Limb (tissue), 2 donors: Measurements from ENCODE around the gene KCND1.
"Not testable (repeated sequence)": the region's sequence is repeated elsewhere in the genome, so short reads cannot be mapped to it uniquely, and the experiment has no call there.

Experiments used
- DNase-seq, 2 donors: peaks; one replicate each; pipeline ENCODE4 v3.0.0-alpha.2; 2016; ENCODE audit errors: extremely low spot score in 2 of 2

KCND1 gene

GRCh38 chrX:48971249-48972219, at the start of gene KCND1:
TSS of gene KCND1 (minus strand) at chrX:48971844. CDS start at chrX:48970271, 1,573 bp downstream.
- peak in 1 of 2 donors; percentile 43 for DNase-seq

GRCh38 chrX:49019599-49020249, 48.1 kb upstream of the KCND1 start:
- no peak for DNase-seq

GRCh38 chrX:49019050-49019449, 47.4 kb upstream of the KCND1 start:
- no peak for DNase-seq

GRCh38 chrX:49003696-49004095, 32.1 kb upstream of the KCND1 start:
- no peak for DNase-seq

GRCh38 chrX:49002091-49002935, 30.7 kb upstream of the KCND1 start, which contains the start of gene GRIPAP1:
TSS of gene GRIPAP1 (minus strand) at chrX:49002264. CDS start at chrX:49002229, 35 bp downstream.
- peak; percentile 72 to 86 for DNase-seq

GRCh38 chrX:49001521-49002090, 30.0 kb upstream of the KCND1 start:
- no peak for DNase-seq

GRCh38 chrX:49000636-49001035, 29.0 kb upstream of the KCND1 start:
- DNase-seq = no peak

- no peak for DNase-seq
Observed at GRCh38 chrX:48999030-48999429, 27.4 kb upstream of the KCND1 start.

GRCh38 chrX:48998391-48998790, 26.7 kb upstream of the KCND1 start:
- DNase-seq = no peak

- DNase-seq = no peak
Observed at GRCh38 chrX:48997865-48998264, 26.2 kb upstream of the KCND1 start.

GRCh38 chrX:48997455-48997854, 25.8 kb upstream of the KCND1 start:
- no peak for DNase-seq

- no peak for DNase-seq
Observed at GRCh38 chrX:48996969-48997368, 25.3 kb upstream of the KCND1 start.

- no peak for DNase-seq
Observed at GRCh38 chrX:48992341-48992740, 20.7 kb upstream of the KCND1 start.

GRCh38 chrX:48989483-48989882, 17.8 kb upstream of the KCND1 start:
- no peak for DNase-seq

GRCh38 chrX:48983896-48984295, 12.3 kb upstream of the KCND1 start:
- DNase-seq = no peak

- DNase-seq = no peak
Observed at GRCh38 chrX:48983081-48983480, 11.4 kb upstream of the KCND1 start.

GRCh38 chrX:48981178-48981577, 9.5 kb upstream of the KCND1 start:
- DNase-seq = no peak

- not testable (repeated sequence) for DNase-seq
Observed at GRCh38 chrX:48980341-48980740, 8.7 kb upstream of the KCND1 start.

GRCh38 chrX:48978226-48978625, 6.6 kb upstream of the KCND1 start:
- no peak for DNase-seq

GRCh38 chrX:48976086-48976485, 4.4 kb upstream of the KCND1 start:
- DNase-seq = no peak

GRCh38 chrX:48975541-48975940, 3.9 kb upstream of the KCND1 start:
- no peak for DNase-seq
